ENCODE results near the gene OBSL1. TPM values are rescaled to one million over a fixed set of nuclear protein-coding genes. Genes with fewer than 3 reads are reported as not detected.

The OBSL1 gene
- total RNA-seq, result 1 to 10 TPM in 1 of 2 donors, not detected in 1; 2.9 TPM

DNA sequence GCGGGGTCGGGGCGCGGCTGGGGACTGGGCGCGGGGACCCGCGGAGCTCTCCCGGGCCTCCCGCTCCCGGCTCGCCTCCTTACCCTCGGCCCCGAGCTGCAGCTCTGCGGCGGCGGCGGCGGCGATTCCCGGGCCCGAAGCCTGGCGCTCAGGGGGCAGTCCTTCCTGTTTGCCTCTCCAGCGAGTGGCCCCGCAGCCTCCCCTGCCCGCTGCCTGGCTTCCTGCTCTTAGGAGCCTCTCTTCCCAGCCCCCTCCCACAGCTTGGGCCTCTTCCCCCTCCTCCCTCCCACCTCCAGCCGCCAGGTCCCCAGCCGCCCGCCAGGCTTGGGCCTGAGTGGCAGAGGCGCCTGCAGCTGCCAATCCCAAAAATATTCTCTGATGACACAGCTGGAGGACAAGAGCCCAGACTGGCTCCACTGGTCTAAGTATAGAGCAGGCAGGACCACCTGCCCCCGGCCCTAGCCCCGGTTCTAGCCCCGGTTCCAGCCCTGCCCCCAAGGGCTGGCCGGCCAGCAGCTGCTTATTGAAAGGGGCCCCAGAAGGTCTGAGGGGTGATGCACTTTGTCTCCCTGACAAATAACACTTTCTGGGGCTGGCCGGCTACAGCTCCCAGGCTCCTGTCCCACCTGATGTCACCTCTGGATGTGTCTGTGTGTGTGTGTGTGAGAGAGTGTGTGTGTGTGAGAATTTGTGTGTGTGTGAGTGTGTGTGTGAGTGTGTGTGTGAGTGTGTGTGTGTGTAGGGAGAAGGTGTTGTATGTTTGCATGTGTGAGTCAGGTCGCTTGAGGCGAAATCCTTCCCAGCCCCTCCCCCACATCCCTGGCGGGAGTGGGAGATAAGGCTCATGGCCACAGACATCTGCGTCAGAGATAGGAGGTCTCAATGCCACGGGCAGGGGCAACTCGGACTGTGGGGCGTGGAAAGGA is at the start of gene OBSL1:
OBSL1 (minus strand) TSS at position 229 of the 926 bp plus-strand sequence. CDS start 307 bp downstream, outside the sequence.
- H3K27me3 Mint-ChIP-seq, result peaks cover 33 to 41% of the 10 kb centered on the region in 2 donors
- H3K4me1 Mint-ChIP-seq (ENCODE audit: low read depth in 2 of 2), result peaks cover 0 to 4% of the 10 kb centered on the region in 2 donors
- no peak within 1 kb of the TSS for H3K27ac Mint-ChIP-seq
- H3K4me3 Mint-ChIP-seq, result peak within 1 kb of the TSS; percentile 20
- DNase-seq (ENCODE audit: low spot score) (no peak), ATAC-seq (peak in 1 of 2 donors; percentile 29)
- no peaks in the 10 kb centered on the region for H3K36me3 Mint-ChIP-seq
- no peaks in the 10 kb centered on the region for H3K9me3 Mint-ChIP-seq

DNA sequence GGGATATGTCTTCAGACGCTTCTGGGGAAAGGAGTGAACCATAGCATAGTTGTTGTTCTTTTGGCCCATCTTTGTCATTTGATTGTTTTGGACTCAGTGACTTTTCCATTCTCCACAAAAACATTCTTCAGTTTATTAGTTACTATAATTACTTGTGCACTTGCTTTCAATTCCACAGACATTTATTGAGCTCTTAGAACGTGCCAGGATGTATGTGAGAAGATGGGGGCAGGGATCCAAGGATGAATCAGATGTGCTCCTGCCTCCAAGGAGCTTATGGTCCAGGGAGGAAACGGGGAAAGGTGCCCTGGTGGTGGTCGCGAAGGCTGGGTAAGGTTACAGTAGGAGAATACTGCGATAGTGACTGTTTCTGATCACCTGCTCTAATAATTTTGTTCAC is 49.2 kb upstream of the OBSL1 start:
- H3K4me3 Mint-ChIP-seq, result no peak overlapping the region

DNA sequence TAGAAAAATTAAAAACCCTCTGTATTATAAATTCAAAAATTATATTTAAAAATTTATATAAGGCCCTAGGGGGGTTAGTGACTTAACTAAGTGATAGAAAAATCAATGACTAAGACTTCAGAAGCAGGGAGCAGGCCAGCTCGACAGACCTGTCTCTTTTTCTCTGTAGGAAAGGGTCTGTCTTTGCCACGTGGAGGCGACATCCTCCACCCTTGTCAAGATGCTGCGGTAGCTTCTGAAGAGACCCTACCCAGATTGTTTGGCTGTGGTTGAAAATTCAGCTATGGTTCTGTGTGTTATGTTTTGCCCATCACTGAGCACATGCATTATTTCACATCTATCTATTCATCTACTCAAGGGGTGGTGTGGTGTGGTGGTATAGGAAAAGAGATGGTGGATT is 47.9 kb upstream of the OBSL1 start:
- Mint-ChIP-seq H3K4me1 (ENCODE audit: low read depth in 2 of 2) (no peaks in the 10 kb centered on the region), H3K36me3 (no peaks in the 10 kb centered on the region), H3K9me3 (no peaks in the 10 kb centered on the region), H3K4me3 (no peak overlapping the region), H3K27ac (no peak overlapping the region), H3K27me3 (peaks cover 10% of the 10 kb centered on the region in 2 donors)
- no peak for ATAC-seq
- no peak for DNase-seq (ENCODE audit: low spot score)

More for the DNA sequence above, 49.2 kb upstream of the OBSL1 start:
- Mint-ChIP-seq H3K9me3 (no peaks in the 10 kb centered on the region), H3K36me3 (no peaks in the 10 kb centered on the region), H3K27me3 (peaks cover 10 to 21% of the 10 kb centered on the region in 2 donors), H3K27ac (no peak overlapping the region), H3K4me1 (ENCODE audit: low read depth in 2 of 2) (no peaks in the 10 kb centered on the region)
- no peak for DNase-seq (ENCODE audit: low spot score)
- ATAC-seq, result no peak

DNA sequence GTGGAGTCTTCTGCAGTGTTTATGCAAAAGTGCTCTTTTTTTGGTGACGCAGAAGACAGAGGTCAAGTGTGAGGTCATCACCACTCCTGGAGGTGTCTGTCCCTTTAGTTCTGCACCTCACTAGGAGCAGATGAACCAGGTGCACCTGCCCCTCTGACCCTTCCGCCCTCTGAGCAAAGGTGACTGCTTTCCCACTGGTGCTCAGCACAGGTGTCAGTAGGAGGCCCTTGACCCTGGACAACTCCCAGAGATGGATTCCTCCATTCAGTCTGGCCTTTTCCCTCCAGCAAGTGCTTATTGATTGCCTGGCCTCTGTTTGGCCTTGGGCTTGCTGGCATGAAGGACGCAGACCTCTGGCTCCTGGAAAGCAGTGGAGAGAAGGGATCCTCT is 47.4 kb upstream of the OBSL1 start:
- Mint-ChIP-seq H3K9me3 (no peaks in the 10 kb centered on the region), H3K27me3 (peaks cover 7 to 10% of the 10 kb centered on the region in 2 donors), H3K27ac (no peak overlapping the region), H3K4me1 (ENCODE audit: low read depth in 2 of 2) (no peaks in the 10 kb centered on the region), H3K36me3 (no peaks in the 10 kb centered on the region), H3K4me3 (no peak overlapping the region)
- DNase-seq (ENCODE audit: low spot score) (no peak), ATAC-seq (no peak)

- no peak overlapping the region for H3K27ac Mint-ChIP-seq
- H3K36me3 Mint-ChIP-seq, result no peaks in the 10 kb centered on the region
- no peak overlapping the region for H3K4me3 Mint-ChIP-seq
- H3K4me1 Mint-ChIP-seq (ENCODE audit: low read depth in 2 of 2), result peaks cover 8 to 10% of the 10 kb centered on the region in 2 donors
- ATAC-seq (no peak), DNase-seq (ENCODE audit: low spot score) (no peak)
- H3K27me3 Mint-ChIP-seq, result peaks cover 3 to 4% of the 10 kb centered on the region in 2 donors
- no peaks in the 10 kb centered on the region for H3K9me3 Mint-ChIP-seq
Measured at GRCh38 chr2:219616550-219616949, 45.2 kb upstream of the OBSL1 start.

- Mint-ChIP-seq H3K9me3 (no peaks in the 10 kb centered on the region), H3K4me1 (ENCODE audit: low read depth in 2 of 2) (peaks cover 8 to 14% of the 10 kb centered on the region in 2 donors), H3K27me3 (no peaks in the 10 kb centered on the region), H3K36me3 (peaks cover 4% of the 10 kb centered on the region), H3K27ac (no peak overlapping the region), H3K4me3 (no peak overlapping the region)
- DNase-seq (ENCODE audit: low spot score) (no peak), ATAC-seq (no peak)
Measured at GRCh38 chr2:219615894-219616293, 44.6 kb upstream of the OBSL1 start.

DNA sequence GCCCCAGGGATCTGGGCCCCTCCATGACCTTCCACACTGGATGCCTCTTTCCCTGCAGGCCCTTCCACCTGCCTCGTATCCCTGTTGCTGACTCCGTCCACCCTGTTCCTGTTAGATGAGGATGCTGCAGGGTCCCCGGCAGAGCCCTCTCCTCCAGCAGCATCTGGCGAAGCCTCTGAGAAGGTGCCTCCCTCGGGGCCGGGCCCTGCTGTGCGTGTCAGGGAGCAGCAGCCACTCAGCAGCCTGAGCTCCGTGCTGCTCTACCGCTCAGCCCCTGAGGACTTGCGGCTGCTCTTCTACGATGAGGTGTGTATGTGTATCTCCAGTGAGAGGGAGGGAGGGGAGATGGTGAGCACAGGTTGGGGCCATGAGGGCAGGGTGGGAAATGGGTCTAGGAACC is 43.7 kb upstream of the OBSL1 start:
- Mint-ChIP-seq H3K36me3 (peaks cover 6% of the 10 kb centered on the region), H3K27ac (no peak overlapping the region), H3K9me3 (no peaks in the 10 kb centered on the region), H3K4me1 (ENCODE audit: low read depth in 2 of 2) (peaks cover 8 to 16% of the 10 kb centered on the region in 2 donors), H3K27me3 (no peaks in the 10 kb centered on the region), H3K4me3 (no peak overlapping the region)
- ATAC-seq (no peak), DNase-seq (ENCODE audit: low spot score) (no peak)

DNA sequence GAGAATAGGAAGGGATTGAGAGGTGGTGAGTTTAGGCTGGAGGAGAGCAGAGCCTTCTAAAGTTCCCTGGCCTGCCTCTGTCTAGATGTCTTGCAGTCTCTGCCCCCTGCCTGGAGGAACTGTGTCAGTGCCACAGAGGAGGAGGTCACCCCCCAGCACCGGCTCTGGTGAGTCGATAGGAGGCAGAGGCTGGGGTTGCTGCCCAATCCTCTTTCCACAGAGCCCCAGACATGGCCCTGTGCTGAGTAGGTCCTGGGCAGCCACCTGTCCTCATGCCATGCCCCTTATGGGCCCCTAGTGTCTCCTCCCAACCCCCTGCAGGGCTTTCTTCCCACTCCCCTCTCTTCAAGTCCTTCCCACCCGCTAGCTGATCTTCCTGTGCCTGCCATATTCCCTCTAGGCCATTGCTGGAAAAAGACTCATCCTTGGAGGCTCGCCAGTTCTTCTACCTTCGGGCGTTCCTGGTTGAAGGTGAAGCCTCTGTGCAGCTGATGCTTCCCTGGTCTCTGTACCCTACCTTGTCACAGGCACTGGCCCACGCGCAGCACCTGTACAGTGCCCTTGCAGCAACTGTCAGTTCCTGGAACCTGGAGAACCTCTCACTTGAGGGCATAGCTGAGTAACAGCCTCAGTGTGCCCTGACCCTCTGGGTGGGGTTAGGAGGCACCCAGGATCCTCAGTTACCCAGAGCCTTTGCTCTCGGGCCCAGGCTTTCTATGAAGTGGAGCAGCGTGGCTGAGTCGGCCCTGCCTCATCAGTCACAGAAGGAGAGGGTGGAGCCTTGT is 42.9 kb upstream of the OBSL1 start:
- ATAC-seq, result no peak
- peaks cover 8 to 16% of the 10 kb centered on the region in 2 donors for H3K4me1 Mint-ChIP-seq (ENCODE audit: low read depth in 2 of 2)

GRCh38 chr2:219613461-219614070 is 42.2 kb upstream of the OBSL1 start:
- Mint-ChIP-seq H3K9me3 (no peaks in the 10 kb centered on the region), H3K27me3 (no peaks in the 10 kb centered on the region), H3K36me3 (peaks cover 6% of the 10 kb centered on the region), H3K27ac (no peak overlapping the region), H3K4me3 (no peak overlapping the region), H3K4me1 (ENCODE audit: low read depth in 2 of 2) (peaks cover 8 to 16% of the 10 kb centered on the region in 2 donors)
- no peak for DNase-seq (ENCODE audit: low spot score)
- ATAC-seq, result no peak

More for the DNA sequence above, 42.9 kb upstream of the OBSL1 start:
- Mint-ChIP-seq H3K27me3 (no peaks in the 10 kb centered on the region), H3K27ac (no peak overlapping the region), H3K36me3 (peaks cover 6% of the 10 kb centered on the region), H3K9me3 (no peaks in the 10 kb centered on the region), H3K4me3 (no peak overlapping the region)
- DNase-seq (ENCODE audit: low spot score), result no peak

- Mint-ChIP-seq H3K27me3 (no peaks in the 10 kb centered on the region), H3K4me3 (no peak overlapping the region)
- DNase-seq (ENCODE audit: low spot score), result no peak
Measured at GRCh38 chr2:219612577-219613286, 41.4 kb upstream of the OBSL1 start.

DNA sequence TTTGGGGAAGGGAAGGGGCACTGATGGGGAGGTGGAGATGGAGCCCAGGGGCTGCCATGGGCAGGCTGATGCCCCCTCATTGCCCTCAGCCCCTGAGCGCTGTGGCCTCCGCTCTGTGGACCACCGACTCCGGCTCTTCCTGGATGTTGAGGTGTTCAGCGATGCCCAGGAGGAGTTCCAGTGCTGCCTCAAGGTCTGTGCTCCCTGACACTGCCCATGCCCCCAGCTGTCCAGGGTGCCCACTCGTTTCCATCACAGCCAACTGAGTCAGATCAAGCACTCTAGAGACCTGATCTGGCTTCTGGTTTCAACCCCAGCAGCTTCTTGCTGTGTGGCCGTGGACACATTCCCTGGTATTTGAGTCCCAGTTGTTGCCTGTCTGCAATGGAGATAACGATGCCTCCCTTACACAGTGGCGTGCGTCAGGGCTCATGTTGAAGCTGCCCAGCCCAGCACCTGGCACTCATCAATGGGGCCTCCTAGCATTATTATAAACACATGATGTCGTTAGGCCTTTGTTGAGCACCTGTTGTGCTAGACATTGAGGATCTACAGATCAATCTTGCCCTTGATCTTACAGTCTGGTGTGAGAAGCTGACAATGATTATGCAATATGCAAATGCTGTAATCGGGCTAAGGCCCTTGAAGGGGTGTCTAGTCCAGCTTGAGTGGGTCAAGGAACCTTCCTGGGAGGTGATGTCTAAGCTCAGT is 40.7 kb upstream of the OBSL1 start:
- peak overlapping the region in 1 of 2 donors; percentile 57 for H3K27ac Mint-ChIP-seq
- H3K4me3 Mint-ChIP-seq, result no peak overlapping the region
- DNase-seq (ENCODE audit: low spot score) (no peak), ATAC-seq (no peak)
- H3K27me3 Mint-ChIP-seq, result no peaks in the 10 kb centered on the region
- H3K4me1 Mint-ChIP-seq (ENCODE audit: low read depth in 2 of 2), result peaks cover 8 to 16% of the 10 kb centered on the region in 2 donors
- H3K36me3 Mint-ChIP-seq, result peaks cover 6% of the 10 kb centered on the region
- H3K9me3 Mint-ChIP-seq, result no peaks in the 10 kb centered on the region

More at GRCh38 chr2:219612577-219613286, 41.4 kb upstream of the OBSL1 start:
- Mint-ChIP-seq H3K9me3 (no peaks in the 10 kb centered on the region), H3K27ac (peak overlapping the region in 1 of 2 donors; percentile 57), H3K36me3 (peaks cover 6% of the 10 kb centered on the region), H3K4me1 (ENCODE audit: low read depth in 2 of 2) (peaks cover 8 to 16% of the 10 kb centered on the region in 2 donors)
- no peak for ATAC-seq

DNA sequence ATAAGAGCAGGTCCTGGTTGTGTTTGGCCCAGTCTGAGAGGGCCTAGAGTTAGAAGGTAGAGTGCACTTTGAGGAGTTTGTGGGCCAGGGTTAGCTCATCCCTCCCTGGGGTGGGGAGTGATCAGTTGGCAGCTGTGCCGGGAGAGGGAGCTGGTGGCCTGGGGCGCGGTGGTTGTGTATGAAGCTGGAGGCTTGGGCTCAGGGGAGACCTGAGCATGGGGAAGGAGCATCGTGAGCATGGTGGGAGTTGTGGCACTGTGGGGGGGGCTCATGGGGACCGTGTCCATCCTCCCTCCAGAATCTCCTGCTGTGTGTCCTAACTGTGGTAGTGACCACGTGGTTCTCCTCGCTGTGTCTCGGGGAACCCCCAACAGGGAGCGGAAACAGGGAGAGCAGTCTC is 40.0 kb upstream of the OBSL1 start:
- Mint-ChIP-seq H3K4me3 (no peak overlapping the region), H3K4me1 (ENCODE audit: low read depth in 2 of 2) (peaks cover 8 to 16% of the 10 kb centered on the region in 2 donors), H3K9me3 (no peaks in the 10 kb centered on the region), H3K27ac (no peak overlapping the region), H3K36me3 (peaks cover 6% of the 10 kb centered on the region), H3K27me3 (no peaks in the 10 kb centered on the region)
- no peak for ATAC-seq
- DNase-seq (ENCODE audit: low spot score), result no peak
